ENCODE data around the gene ATP8B3.
A peak's percentile ranks its signal among the peaks of the same experiment; 100 is the strongest.
"Not testable (repeated sequence)": the region's sequence is repeated elsewhere in the genome, so short reads cannot be mapped to it uniquely, and the experiment has no call there.

ATP8B3 gene

GRCh38 chr19:1768918-1769644, 43.0 kb downstream of the ATP8B3 start:
- DNase-seq: no peak

- DNase-seq: no peak
These were observed 43.8 kb downstream of the ATP8B3 start for GRCh38 chr19:1768248-1768647.

- peak in 3 of 4 experiments; percentile 21 to 52 (median 51) for DNase-seq
These were observed 44.6 kb downstream of the ATP8B3 start for GRCh38 chr19:1767464-1767933.

GRCh38 chr19:1766800-1767352, 45.2 kb downstream of the ATP8B3 start:
- no peak for DNase-seq

- no peak for DNase-seq
These were observed 45.9 kb downstream of the ATP8B3 start for GRCh38 chr19:1765904-1766799.

- no peak for DNase-seq
These were observed 46.7 kb downstream of the ATP8B3 start for GRCh38 chr19:1765232-1765903.

GRCh38 chr19:1764729-1765128, 47.3 kb downstream of the ATP8B3 start:
- no peak for DNase-seq

- no peak for DNase-seq
These were observed 48.1 kb downstream of the ATP8B3 start for GRCh38 chr19:1763648-1764639.

GRCh38 chr19:1762243-1763117, 49.6 kb downstream of the ATP8B3 start:
- DNase-seq: no peak

GRCh38 chr19:1761528-1762242, 50.4 kb downstream of the ATP8B3 start:
- DNase-seq: no peak

- not testable (repeated sequence) for DNase-seq
These were observed 51.1 kb downstream of the ATP8B3 start for GRCh38 chr19:1760786-1761527.

GRCh38 chr19:1760020-1760419, 52.1 kb downstream of the ATP8B3 start:
- DNase-seq: no peak

- DNase-seq: no peak
These were observed 52.8 kb downstream of the ATP8B3 start for GRCh38 chr19:1758959-1759903.

- no peak for DNase-seq
These were observed 53.9 kb downstream of the ATP8B3 start for GRCh38 chr19:1758231-1758577.

- no peak for DNase-seq
These were observed 54.4 kb downstream of the ATP8B3 start for GRCh38 chr19:1757468-1758230.

- DNase-seq: no peak
These were observed 55.2 kb downstream of the ATP8B3 start for GRCh38 chr19:1756705-1757465.

- no peak for DNase-seq
These were observed 55.8 kb downstream of the ATP8B3 start for GRCh38 chr19:1756264-1756663.

Data from activated CD4-positive, CD25-positive, alpha-beta regulatory T cell (primary cell).